ENCODE results near the gene KRT222.
A peak's percentile ranks its signal among the peaks of the same experiment; 100 is the strongest.

KRT222 gene

GRCh38 chr17:40629842-40630241, 35.1 kb downstream of the KRT222 start:
- Histone ChIP-seq H3K9me3 (replicated peaks; ENCODE audit: insufficient read depth, low read length) (no peaks in the 10 kb centered on the region), H4K20me1 (ENCODE audit: insufficient read depth, low read length) (no peaks in the 10 kb centered on the region), H3K27ac (ENCODE audit: low read length) (peak overlapping the region; percentile 63; the same call in 1 of the 2 replicates), H2AFZ (ENCODE audit: low read length) (no peak overlapping the region), H3K9ac (ENCODE audit: low read length) (peak overlapping the region; percentile 9; the same call in 1 of the 2 replicates), H3K9me2 (replicated peaks; ENCODE audit: insufficient read depth, low read length) (no peaks in the 10 kb centered on the region), H3K4me3 (ENCODE audit: low read length) (peak overlapping the region; percentile 12; the same call in 1 of the 2 replicates), H3F3A (ENCODE audit: insufficient read depth, low read length) (peaks cover 36% of the 10 kb centered on the region), H3K79me2 (ENCODE audit: low read length) (no peaks in the 10 kb centered on the region), H3K4me1 (ENCODE audit: low read length) (peaks cover 44% of the 10 kb centered on the region), H3K4me2 (ENCODE audit: low read depth, low read length) (peak overlapping the region; percentile 48), H3K36me3 (replicated peaks; ENCODE audit: insufficient read depth, low read length) (peaks cover 18% of the 10 kb centered on the region; the same call in 1 of the 2 replicates), H3K27me3 (replicated peaks; ENCODE audit: insufficient read depth, low read length) (no peaks in the 10 kb centered on the region)
- peak; percentile 56 for DNase-seq
- TF ChIP-seq CTCF (IDR thresholded peaks at IDR 0.05; ENCODE audit: low read length) (no peak), EZH2phosphoT487 (IDR thresholded peaks at IDR 0.05; ENCODE audit: low read length) (no peak), EZH2 (optimal IDR thresholded peaks at IDR 0.05; ENCODE audit: low read depth, low read length) (no peak)

DNA sequence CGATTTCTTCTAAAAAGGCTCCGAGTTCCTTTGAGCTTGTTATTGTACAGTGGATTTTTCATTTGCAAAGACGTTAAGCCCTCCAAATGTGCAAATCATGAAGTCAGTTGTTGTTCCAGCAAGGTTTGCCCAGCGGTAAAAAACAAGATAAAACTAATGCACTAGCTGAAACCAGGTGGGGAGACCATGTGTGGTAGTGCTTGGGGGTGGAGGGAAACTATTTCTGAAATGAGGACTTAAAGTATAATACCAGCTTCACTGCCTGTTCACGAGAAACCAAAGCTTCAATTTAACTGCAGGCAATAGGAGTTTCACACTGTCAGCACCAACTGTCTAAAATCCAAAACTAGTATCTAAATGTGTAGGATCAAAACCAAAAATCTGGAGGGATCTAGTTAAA, 39.7 kb downstream of the KRT222 start:
- H3K4me3 ChIP-seq (ENCODE audit: low read length): peak overlapping the region; percentile 18; the same call in 1 of the 2 replicates

DNA sequence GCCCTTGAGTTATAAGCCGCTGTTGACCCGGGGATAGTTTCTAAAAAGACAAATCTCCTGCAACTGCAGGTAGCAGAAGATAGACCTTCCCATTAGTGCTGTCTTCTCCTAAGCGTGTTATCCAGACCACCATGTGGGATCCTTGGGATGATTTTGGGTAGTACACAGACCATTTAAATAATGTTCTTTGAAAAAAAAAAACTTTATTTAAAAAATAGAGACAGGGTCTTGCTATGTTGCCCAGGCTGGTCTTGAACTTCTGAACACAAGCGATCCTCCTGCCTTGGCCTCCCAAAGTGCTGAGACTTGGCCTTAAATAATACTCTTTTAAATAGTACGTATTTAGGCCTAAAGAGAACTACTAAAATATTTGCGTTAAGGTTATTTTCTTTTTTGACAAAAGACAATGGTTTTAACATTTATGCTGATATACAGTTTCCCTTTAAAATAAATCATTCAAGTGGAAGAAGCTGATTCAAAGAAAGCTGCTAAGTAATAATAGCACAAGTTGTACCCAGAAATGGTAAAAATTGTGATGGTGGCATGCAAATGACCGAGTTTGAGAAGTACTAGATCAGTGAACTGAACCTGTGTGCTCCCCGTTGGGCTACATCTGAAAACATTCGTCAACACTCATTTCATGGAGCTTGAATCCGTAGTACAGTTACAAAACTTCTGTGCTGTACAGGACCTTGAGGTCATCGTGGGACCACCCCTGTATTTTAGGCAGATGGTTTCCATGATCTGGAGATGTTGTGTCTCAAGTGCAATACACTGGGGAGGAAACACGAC, 41.4 kb downstream of the KRT222 start:
- no peak for DNase-seq
- no peaks in the 10 kb centered on the region for H3K9me2 ChIP-seq (replicated peaks; ENCODE audit: insufficient read depth, low read length)
- no peak overlapping the region for H3K4me2 ChIP-seq (ENCODE audit: low read depth, low read length)

More for the DNA sequence above, 39.7 kb downstream of the KRT222 start:
- H3K27me3 ChIP-seq (replicated peaks; ENCODE audit: insufficient read depth, low read length): no peaks in the 10 kb centered on the region
- DNase-seq: peak; percentile 87
- H3K4me2 ChIP-seq (ENCODE audit: low read depth, low read length): peak overlapping the region; percentile 40
- H3K9me2 ChIP-seq (replicated peaks; ENCODE audit: insufficient read depth, low read length): no peaks in the 10 kb centered on the region
- peaks cover 6% of the 10 kb centered on the region; the same call in 1 of the 2 replicates for H3K36me3 ChIP-seq (replicated peaks; ENCODE audit: insufficient read depth, low read length)
- peaks cover 65% of the 10 kb centered on the region for H3K4me1 ChIP-seq (ENCODE audit: low read length)
- H3K9ac ChIP-seq (ENCODE audit: low read length): peak overlapping the region; percentile 36
- no peaks in the 10 kb centered on the region for H4K20me1 ChIP-seq (ENCODE audit: insufficient read depth, low read length)
- H3F3A ChIP-seq (ENCODE audit: insufficient read depth, low read length): peaks cover 40% of the 10 kb centered on the region
- no peaks in the 10 kb centered on the region for H3K79me2 ChIP-seq (ENCODE audit: low read length)
- TF ChIP-seq EZH2 (optimal IDR thresholded peaks at IDR 0.05; ENCODE audit: low read depth, low read length) (no peak), EZH2phosphoT487 (IDR thresholded peaks at IDR 0.05; ENCODE audit: low read length) (no peak), CTCF (IDR thresholded peaks at IDR 0.05; ENCODE audit: low read length) (no peak)
- H2AFZ ChIP-seq (ENCODE audit: low read length): no peak overlapping the region
- H3K27ac ChIP-seq (ENCODE audit: low read length): peak overlapping the region; percentile 78
- no peaks in the 10 kb centered on the region for H3K9me3 ChIP-seq (replicated peaks; ENCODE audit: insufficient read depth, low read length)

More for the DNA sequence above, 41.4 kb downstream of the KRT222 start:
- no peak overlapping the region for H3K4me3 ChIP-seq (ENCODE audit: low read length)
- peak overlapping the region; percentile 78; the same call in 1 of the 2 replicates for H3K27ac ChIP-seq (ENCODE audit: low read length)
- no peaks in the 10 kb centered on the region for H3K9me3 ChIP-seq (replicated peaks; ENCODE audit: insufficient read depth, low read length)
- H3F3A ChIP-seq (ENCODE audit: insufficient read depth, low read length): peaks cover 37% of the 10 kb centered on the region
- H3K36me3 ChIP-seq (replicated peaks; ENCODE audit: insufficient read depth, low read length): peaks cover 6% of the 10 kb centered on the region; the same call in 1 of the 2 replicates
- H4K20me1 ChIP-seq (ENCODE audit: insufficient read depth, low read length): no peaks in the 10 kb centered on the region
- H2AFZ ChIP-seq (ENCODE audit: low read length): no peak overlapping the region
- no peaks in the 10 kb centered on the region for H3K79me2 ChIP-seq (ENCODE audit: low read length)
- no peaks in the 10 kb centered on the region for H3K27me3 ChIP-seq (replicated peaks; ENCODE audit: insufficient read depth, low read length)
- peaks cover 54% of the 10 kb centered on the region for H3K4me1 ChIP-seq (ENCODE audit: low read length)
- TF ChIP-seq CTCF (IDR thresholded peaks at IDR 0.05; ENCODE audit: low read length) (no peak), EZH2phosphoT487 (IDR thresholded peaks at IDR 0.05; ENCODE audit: low read length) (no peak), EZH2 (optimal IDR thresholded peaks at IDR 0.05; ENCODE audit: low read depth, low read length) (no peak)
- H3K9ac ChIP-seq (ENCODE audit: low read length): no peak overlapping the region

All from MM.1S (cell line).